ENCODE data around the gene PAX6. TPM values are rescaled to one million over a fixed set of nuclear protein-coding genes. Genes with fewer than 3 reads are reported as not detected.

PAX6 gene
- polyA plus RNA-seq, 1 donor (not counting 4 experiments of a cell fraction or from before 2014, with no cell fraction given), result 0.12 TPM

DNA sequence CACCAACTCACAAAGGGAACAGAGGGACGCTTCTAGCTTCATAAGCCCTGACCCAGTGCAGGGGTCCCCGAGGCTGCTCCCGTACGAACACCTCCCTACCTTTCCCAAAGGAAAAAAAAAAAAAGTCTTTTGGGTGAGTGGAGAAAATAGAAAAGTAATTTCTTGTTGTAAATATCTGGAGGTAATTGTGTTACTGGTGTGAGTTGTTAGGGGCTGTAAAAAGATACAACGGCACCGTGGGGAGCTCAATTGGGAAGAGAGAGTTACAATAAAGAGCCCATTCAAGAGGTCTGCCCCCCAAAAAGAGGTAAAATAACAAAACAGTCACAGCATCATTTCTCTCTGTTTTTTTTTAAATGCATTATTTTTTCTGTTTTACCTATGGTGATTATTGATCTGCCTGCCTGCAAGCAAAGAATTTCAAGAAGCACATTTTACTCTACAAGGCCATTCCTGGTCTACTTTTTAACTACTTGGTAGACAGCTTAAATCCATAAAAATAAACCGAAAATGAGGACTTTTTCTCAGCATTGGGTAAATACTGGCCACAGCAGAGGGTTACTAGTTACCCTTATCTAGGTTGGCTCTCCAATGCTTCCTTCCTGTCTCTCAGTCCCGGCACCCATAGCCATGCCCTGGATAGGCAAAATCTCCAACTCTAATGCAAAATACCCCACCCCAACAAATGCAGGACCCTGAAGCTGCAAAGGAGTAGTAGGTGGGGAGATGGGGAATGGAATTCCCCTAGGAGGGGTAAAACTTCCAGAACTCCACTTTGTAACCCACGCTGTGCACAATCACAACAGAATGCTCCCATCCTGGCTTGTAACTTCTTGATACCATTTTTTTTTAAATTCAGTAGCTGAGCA lies 3.1 kb downstream of the PAX6 start:
- no peak overlapping the region for H3K27ac ChIP-seq (ENCODE audit: control insufficient read depth, insufficient read depth, low read length)
- TF ChIP-seq, protein P1, sequence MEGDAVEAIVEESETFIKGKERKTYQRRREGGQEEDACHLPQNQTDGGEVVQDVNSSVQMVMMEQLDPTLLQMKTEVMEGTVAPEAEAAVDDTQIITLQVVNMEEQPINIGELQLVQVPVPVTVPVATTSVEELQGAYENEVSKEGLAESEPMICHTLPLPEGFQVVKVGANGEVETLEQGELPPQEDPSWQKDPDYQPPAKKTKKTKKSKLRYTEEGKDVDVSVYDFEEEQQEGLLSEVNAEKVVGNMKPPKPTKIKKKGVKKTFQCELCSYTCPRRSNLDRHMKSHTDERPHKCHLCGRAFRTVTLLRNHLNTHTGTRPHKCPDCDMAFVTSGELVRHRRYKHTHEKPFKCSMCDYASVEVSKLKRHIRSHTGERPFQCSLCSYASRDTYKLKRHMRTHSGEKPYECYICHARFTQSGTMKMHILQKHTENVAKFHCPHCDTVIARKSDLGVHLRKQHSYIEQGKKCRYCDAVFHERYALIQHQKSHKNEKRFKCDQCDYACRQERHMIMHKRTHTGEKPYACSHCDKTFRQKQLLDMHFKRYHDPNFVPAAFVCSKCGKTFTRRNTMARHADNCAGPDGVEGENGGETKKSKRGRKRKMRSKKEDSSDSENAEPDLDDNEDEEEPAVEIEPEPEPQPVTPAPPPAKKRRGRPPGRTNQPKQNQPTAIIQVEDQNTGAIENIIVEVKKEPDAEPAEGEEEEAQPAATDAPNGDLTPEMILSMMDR (optimal IDR thresholded peaks at IDR 0.05 in 1 of 3, IDR thresholded peaks at IDR 0.05 in 1 of 3, conservative IDR thresholded peaks at IDR 0.05 in 1 of 3; ENCODE audit: extremely low read depth in 1 of 3, insufficient read depth in 2 of 3, low read length in 3 of 3), result no peak
- no peak for TF ChIP-seq EZH2 (IDR thresholded peaks at IDR 0.05; ENCODE audit: low read length)
- no peak overlapping the region for H3K4me2 ChIP-seq (ENCODE audit: control insufficient read depth, extremely low read depth, insufficient read depth, low read depth, low read length)
- H3K9ac ChIP-seq (ENCODE audit: control insufficient read depth, extremely low read depth, insufficient read depth, low read length), result no peak overlapping the region
- peaks cover 3% of the 10 kb centered on the region for H4K20me1 ChIP-seq (ENCODE audit: control insufficient read depth, extremely low read depth, insufficient read depth, low read length)
- H3K4me1 ChIP-seq (ENCODE audit: control insufficient read depth, extremely low read depth, insufficient read depth, low read length), result peaks cover 19% of the 10 kb centered on the region
- peaks cover 100% of the 10 kb centered on the region for H3K27me3 ChIP-seq (ENCODE audit: control insufficient read depth, extremely low read depth, insufficient read depth, low read length)
- H2AFZ ChIP-seq (ENCODE audit: control insufficient read depth, low read length), result no peak overlapping the region
- no peaks in the 10 kb centered on the region for H3K79me2 ChIP-seq (ENCODE audit: control insufficient read depth, insufficient read depth, low read length)
- dilution Hi-C loops (cut with MboI; ENCODE audit: extremely low pct_ligation_motif_present, low sequenced_read_pairs), result no loop called here
- no peaks in the 10 kb centered on the region for H3K9me3 ChIP-seq (ENCODE audit: control insufficient read depth, low read depth, low read length)
- H3K4me3 ChIP-seq (ENCODE audit: control insufficient read depth in 2 of 3, extremely low read depth in 1 of 3, insufficient read depth in 2 of 3, low read depth in 1 of 3, low read length in 3 of 3), result no peak overlapping the region
- no peak for DNase-seq (ENCODE audit: low read depth, low spot score)
- H3K9me1 ChIP-seq (ENCODE audit: control insufficient read depth, extremely low read depth, insufficient read depth, low read length), result no peaks in the 10 kb centered on the region
- no peaks in the 10 kb centered on the region for H3K36me3 ChIP-seq (ENCODE audit: control insufficient read depth in 2 of 2, extremely low read depth in 1 of 2, insufficient read depth in 2 of 2, low read length in 2 of 2)
- FAIRE-seq, result no peak

DNA sequence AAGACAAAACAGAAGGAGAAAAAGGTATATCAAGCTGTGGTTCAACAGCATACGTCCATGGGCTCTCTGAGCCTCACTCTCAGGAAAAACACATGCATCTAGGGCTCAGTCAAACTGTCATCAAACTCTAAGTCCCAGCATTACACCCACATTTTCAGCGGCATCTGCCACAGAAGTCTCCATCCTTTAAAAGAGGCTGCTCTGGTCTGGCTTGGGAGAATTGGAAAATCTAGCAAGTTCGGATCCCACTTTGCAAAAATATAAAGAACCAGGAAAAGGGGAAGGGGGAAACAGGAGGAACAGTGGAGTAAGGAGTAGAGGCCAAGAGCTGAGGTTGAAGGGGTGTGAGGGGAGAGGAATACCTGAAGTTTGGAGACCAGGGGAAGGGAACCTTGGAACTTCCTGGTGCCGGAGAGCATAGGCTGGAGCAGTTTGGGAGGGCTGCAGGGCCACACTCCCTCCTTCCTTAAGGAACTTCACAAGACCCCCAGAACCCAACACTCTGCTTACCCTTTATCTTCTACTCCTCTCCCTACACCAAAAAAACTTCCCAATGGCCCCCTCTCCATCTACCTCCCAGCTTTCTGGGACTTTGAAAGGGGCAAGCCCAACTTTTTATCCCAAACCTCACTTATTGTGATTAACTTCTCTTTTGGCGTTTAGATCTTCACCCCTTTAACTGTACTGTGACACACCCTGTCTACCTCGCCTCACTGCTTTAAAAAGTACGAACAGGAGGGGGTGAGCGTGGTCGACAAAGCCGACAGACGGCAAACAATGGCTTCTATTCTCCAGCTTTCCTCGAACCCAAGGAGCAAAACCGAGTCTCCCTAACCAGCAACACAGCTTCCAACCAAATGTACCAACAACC lies 4.0 kb downstream of the PAX6 start:
- peaks cover 3% of the 10 kb centered on the region for H4K20me1 ChIP-seq (ENCODE audit: control insufficient read depth, extremely low read depth, insufficient read depth, low read length)
- H3K9me1 ChIP-seq (ENCODE audit: control insufficient read depth, extremely low read depth, insufficient read depth, low read length), result no peaks in the 10 kb centered on the region
- no peak overlapping the region for H3K4me3 ChIP-seq (ENCODE audit: control insufficient read depth in 2 of 3, extremely low read depth in 1 of 3, insufficient read depth in 2 of 3, low read depth in 1 of 3, low read length in 3 of 3)
- no peak overlapping the region for H2AFZ ChIP-seq (ENCODE audit: control insufficient read depth, low read length)
- H3K9me3 ChIP-seq (ENCODE audit: control insufficient read depth, low read depth, low read length), result no peaks in the 10 kb centered on the region
- no peak overlapping the region for H3K4me2 ChIP-seq (ENCODE audit: control insufficient read depth, extremely low read depth, insufficient read depth, low read depth, low read length)
- no peaks in the 10 kb centered on the region for H3K36me3 ChIP-seq (ENCODE audit: control insufficient read depth in 2 of 2, extremely low read depth in 1 of 2, insufficient read depth in 2 of 2, low read length in 2 of 2)
- FAIRE-seq (no peak), DNase-seq (ENCODE audit: low read depth, low spot score) (no peak)
- TF ChIP-seq, protein P1 (optimal IDR thresholded peaks at IDR 0.05 in 1 of 3, IDR thresholded peaks at IDR 0.05 in 1 of 3, conservative IDR thresholded peaks at IDR 0.05 in 1 of 3; ENCODE audit: extremely low read depth in 1 of 3, insufficient read depth in 2 of 3, low read length in 3 of 3), result no peak
- peak; percentile 25 for TF ChIP-seq EZH2 (IDR thresholded peaks at IDR 0.05; ENCODE audit: low read length)
- no peak overlapping the region for H3K9ac ChIP-seq (ENCODE audit: control insufficient read depth, extremely low read depth, insufficient read depth, low read length)
- peaks cover 10% of the 10 kb centered on the region for H3K4me1 ChIP-seq (ENCODE audit: control insufficient read depth, extremely low read depth, insufficient read depth, low read length)
- no peak overlapping the region for H3K27ac ChIP-seq (ENCODE audit: control insufficient read depth, insufficient read depth, low read length)
- peaks cover 98% of the 10 kb centered on the region for H3K27me3 ChIP-seq (ENCODE audit: control insufficient read depth, extremely low read depth, insufficient read depth, low read length)
- dilution Hi-C loops (cut with MboI; ENCODE audit: extremely low pct_ligation_motif_present, low sequenced_read_pairs), result no loop called here
- H3K79me2 ChIP-seq (ENCODE audit: control insufficient read depth, insufficient read depth, low read length), result no peaks in the 10 kb centered on the region

All from keratinocyte (primary cell).